Activated CD8-positive, alpha-beta memory T cell treated with anti-CD3 and anti-CD28 coated beads for 4 hours (primary cell): Measurements from ENCODE around the gene ASB18.

Experiments used
- DNase-seq, 2 donors: peaks; one replicate each; pipeline ENCODE4 v3.0.0-alpha.2; 2020; ENCODE audit warnings: low read depth in 2 of 2

Gene ASB18

DNA sequence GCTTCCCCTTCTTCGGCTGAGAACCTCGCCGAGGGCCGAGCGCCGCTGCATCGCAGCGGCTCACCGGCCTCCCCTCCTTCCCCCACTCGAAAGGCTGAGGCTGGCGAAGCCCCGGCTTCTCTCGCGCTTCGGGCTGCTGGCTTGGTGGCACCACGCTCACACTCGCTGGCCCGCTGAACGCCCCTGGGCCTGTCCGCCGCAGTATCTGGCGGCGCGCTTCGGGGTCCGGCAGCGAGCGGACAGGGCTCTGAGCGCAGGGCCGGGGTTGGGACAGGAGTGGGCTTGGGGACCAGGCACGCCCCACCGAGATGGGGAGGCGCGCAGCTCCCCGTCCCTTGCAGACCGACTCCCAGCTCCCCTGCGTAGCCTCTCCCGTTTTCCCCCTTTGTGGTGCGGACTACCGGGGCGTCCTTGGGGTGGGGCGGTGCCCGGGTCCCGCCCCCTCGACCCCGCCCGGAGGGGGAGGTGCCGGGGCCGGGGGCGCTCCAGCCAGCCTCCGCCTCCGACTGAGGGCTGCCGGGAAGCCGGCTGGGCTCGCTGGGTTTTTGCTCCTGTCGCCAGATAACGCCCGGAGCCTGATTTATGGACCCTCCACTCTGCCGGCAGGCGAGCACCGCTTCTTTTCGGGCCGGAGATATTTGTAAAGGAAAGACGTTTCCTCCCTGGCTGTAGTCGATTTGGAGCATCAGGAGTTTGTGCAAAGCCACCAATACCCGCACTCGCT lies 99.8 kb downstream of the ASB18 start:
- no peak for DNase-seq

- DNase-seq, result no peak
These were observed 100.6 kb downstream of the ASB18 start for GRCh38 chr2:236163471-236164200.

DNA sequence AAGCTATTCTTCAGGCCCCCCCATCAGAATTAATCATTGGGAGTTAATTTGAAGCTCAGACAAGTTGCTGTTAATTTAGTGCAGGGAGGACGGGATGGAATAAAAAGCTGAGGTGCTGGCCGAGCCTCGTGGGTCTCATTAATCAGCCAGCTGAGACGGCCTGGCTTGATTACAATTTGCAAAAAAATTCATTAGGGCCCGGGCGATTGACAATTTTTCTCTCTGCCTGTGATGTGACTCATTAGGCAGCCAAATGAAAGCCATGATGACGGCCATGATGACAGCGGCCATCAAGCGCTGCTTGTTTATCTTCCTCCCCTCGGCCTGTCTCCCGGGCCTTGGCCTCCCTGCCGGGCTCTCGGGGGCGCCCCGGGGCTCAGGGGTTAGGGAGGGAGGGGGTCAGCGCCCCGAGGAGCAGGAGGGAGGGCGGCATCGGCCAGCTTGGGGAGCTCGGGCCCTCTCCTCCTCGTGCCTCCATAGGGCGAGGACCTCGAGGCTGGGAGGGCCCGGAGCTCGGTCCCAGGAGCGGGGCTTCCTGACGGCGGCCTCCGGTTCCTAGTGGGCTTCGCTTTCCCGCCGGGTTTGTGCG lies 101.2 kb downstream of the ASB18 start:
- no peak for DNase-seq

DNA sequence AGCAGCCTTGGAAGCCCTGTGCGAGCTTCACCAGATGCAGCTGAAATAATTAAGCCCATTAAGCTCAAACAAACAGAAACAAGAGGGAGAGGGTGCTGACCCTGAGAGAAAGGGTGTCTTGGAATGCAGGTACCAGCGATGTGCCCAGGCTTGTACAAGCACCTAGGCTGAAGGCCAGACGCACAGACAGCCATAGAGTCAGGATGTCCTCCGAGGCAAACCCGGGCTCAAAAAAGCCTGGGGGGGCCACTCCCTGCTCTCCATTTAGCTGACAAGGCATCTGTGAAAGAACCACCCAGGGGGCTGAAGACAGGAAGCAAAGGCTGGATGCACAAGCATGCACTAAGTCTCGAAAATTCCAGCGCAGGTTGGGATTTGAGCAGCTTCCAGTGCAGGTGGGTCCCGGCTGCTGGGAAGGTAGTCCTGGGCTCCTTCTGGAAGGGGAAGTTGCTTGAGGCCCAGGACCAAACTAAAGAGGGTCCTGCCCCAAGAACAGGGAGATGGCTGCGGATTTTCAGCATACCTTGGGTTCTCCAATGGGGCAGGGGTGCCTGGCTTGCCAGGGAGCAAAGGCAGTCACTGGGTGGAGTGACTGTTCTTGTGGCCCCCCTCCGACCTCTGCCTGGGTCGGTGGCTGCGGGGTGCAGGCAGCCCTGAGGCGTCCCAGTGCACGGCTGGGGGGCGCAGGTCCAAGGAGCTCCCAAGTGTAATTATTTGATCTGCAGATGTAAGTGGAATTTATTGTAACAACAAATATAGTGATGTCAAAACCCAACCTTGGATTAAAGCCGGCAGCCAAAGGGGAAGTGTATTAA lies 102.0 kb downstream of the ASB18 start:
- no peak for DNase-seq

- no peak for DNase-seq
These were observed 102.7 kb downstream of the ASB18 start for GRCh38 chr2:236161531-236161930.

GRCh38 chr2:236161082-236161462 lies 103.1 kb downstream of the ASB18 start:
- no peak for DNase-seq

GRCh38 chr2:236160366-236161081 lies 103.7 kb downstream of the ASB18 start:
- no peak for DNase-seq

GRCh38 chr2:236159778-236160170 lies 104.4 kb downstream of the ASB18 start:
- DNase-seq, result no peak

- no peak for DNase-seq
These were observed 105.0 kb downstream of the ASB18 start for GRCh38 chr2:236158969-236159777.

GRCh38 chr2:236157815-236158498 lies 106.2 kb downstream of the ASB18 start:
- no peak for DNase-seq

DNA sequence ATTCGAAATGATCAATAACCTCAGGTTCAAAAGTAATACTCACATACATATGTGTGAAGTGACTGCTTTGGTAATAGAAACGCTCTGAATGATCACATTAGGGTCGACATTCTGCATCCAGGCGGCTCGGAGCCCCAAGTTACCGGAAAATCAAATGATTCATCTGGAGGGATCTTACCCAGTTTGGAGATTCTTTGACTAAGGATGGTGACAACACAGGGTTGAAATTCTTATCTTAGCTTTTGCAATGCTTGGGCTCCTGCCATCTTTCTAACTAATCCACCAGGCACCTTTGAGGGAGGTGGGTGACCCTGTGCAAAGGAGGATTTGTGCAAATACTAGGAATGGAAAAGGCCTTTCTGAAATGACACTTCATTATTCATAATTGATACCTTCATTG lies 106.8 kb downstream of the ASB18 start:
- no peak for DNase-seq

DNA sequence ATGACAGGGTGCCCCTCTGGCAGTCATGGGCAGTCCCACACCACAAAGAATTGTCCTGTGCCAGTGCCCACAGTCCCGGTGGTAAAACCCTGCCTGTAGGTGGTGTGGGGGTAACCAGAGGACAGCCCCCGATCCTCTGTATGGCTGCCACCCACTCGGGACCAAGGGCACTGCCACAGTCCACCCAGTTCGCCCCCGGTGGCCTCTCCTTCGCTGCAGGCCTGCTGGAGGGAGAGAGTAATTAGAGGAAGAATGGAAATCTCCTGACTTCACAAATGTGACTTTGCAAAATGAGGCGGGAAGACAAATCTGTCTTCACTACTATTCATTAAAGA lies 107.4 kb downstream of the ASB18 start:
- DNase-seq, result no peak

DNA sequence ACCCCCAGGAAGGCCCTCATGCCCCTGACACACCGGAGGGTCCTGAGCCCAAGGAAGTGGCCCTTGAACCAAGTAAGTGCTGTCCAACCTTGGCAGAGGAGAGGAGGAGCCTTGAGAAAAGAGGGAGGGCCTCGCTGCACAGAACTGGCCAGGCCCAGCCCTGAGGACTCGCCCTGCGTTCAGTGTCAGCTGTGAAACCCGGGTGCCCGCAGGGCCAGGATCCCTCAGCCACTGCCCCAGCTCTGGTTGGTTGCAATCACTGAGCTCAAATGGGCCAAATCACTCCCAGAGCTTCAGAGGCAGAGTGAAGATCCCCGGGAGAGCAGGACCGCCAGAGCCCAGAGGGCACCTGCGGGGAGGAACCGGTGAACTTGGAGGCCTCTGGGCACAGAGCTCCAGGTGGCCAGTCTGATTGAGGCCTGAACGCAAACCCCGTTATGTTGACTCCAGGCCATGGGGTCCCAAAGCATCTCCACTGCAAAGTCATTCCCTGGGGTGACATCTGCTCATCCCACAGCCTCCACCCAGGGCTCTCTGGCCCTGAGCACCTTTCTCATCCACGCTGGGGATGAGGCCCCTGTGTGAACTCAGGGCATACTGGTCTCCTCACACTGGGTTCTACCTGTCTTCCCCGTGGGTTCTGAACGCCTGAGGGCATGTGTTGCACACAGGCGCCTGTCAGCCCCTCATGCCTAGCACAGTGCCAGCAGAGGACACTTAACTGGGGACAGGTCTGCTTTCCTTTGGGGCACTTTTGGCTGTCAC lies 107.9 kb downstream of the ASB18 start:
- no peak for DNase-seq

- no peak for DNase-seq
These were observed 108.8 kb downstream of the ASB18 start for GRCh38 chr2:236155406-236155805.

GRCh38 chr2:236146436-236146835 lies 117.8 kb downstream of the ASB18 start:
- DNase-seq, result no peak

- no peak for DNase-seq
These were observed 120.4 kb downstream of the ASB18 start for GRCh38 chr2:236143811-236144210.
